HL-60 (cell line): ENCODE data around the gene DLG5.

Experiments
- CTCF ChIP-seq: IDR thresholded peaks from one replicate; pipeline ENCODE4 v1.5.1; 2011; ENCODE audit warnings: low read length, control low read depth, inconsistent platforms; ENCODE audit not compliant: insufficient read depth
- GABPA ChIP-seq: IDR thresholded peaks from 2 replicates; pipeline ENCODE4 v1.6.1; 2012; ENCODE audit warnings: low read depth
- POLR2AphosphoS5 ChIP-seq: IDR thresholded peaks from 2 replicates; pipeline ENCODE4 v1.6.1; 2012; ENCODE audit warnings: low read depth

- TF ChIP-seq CTCF: no peak
- TF ChIP-seq POLR2AphosphoS5: no peak
- TF ChIP-seq GABPA: no peak
These were observed 162.8 kb downstream of the DLG5 start for GRCh38 chr10:77763453-77764430.
